NCI-H774 (cell line): Measurements from ENCODE around the gene PLAAT5.
"Not testable (repeated sequence)": the region's sequence is repeated elsewhere in the genome, so short reads cannot be mapped to it uniquely, and the experiment has no call there.

Experiments used
- DNase-seq: peaks from one replicate; lab custom pipeline; 2025; lab: John Stamatoyannopoulos, UW

Gene PLAAT5

DNA sequence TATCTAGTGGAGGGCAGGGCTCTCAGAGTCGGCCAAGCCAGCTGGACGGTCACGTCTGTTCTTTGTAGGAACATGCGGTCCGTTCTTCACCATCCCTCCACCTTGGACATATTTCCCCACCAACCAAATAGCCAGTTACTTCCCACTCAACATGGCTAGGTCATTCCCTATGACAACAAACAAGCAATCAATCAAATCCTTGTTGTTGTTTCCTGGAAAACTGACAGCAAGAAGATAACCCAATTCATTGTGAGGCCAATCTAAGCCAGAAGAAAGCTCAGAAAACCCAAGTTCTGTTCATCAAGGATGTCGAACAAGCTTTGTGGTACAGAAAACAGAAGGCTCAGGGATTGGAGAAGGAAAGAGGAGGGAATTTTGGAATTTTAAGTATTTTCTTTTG is 10.9 kb downstream of the PLAAT5 start:
- DNase-seq, result no peak

DNA sequence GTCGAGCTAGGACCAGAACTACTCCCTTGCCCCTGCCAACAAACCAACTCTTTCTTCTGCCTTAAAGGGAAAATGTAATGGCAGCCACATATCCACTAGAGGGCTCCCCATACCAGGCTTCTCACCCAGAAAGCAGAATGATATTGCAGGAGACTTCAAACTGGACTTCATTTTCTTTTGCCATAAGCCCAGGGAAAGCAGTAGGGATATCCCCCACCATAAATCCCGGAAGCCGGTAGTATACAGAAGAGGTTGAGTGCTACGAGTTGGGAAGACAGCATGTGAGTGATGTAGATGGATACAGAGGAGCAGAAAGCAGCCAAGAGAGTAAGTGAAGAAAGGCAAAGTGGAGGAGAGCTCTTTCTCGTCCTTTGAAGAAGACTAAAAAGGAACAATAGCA is 12.1 kb downstream of the PLAAT5 start:
- peak; percentile 70 for DNase-seq

DNA sequence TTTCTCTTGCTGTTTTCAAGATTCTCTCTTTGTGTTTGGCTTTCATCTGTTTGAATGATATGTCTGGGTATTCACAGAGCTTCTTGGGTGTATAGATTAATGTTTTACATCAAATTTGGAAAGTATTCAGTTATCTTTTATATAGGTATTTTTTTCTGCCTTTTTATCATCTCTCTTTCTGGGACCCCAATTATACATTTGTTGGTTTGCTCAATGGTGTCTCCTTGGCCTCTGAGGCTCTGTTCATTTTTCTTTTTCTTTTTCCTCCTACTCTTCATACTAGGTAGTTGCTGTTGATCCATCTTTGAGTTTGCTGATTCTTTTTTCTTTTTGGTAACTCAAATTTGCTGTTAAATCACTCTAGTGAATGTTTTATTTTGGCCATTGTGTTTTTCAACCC is 14.3 kb downstream of the PLAAT5 start:
- no peak for DNase-seq

DNA sequence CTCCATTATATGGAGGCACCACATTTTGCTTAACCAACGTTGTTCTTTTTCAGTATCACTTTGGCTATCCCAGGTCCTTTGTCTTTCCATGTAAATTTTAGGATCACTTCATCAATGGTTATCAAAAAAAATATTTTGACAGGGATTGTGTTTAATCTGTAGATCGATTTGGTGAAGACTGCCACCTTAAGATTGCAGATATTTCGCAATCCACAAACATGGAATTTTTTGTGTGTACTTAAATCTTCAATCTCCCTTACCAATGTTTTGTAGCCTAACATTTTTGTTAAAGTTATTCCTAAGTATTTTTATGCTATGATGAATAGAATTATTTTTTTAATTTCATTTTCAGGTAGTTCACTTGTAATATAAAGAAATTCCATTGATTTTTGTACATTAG is 18.6 kb downstream of the PLAAT5 start:
- no peak for DNase-seq

DNA sequence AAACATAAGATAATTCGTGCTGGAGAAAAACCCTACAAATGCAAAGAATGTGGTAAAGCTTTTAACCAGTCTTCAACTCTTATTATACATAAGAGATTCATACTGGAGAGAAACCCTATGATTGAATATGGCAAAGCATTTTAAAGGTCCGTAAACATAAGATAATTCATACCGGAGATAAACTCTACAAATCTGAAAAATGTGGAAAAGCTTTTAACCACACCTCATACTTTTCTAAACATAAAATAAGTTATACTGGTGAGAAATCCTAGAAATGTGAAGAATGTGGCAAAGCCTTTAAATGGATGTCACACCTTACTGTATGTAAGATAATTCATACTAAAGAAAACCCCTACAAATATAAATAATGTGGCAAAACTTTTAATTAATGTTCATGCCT is 20.7 kb downstream of the PLAAT5 start:
- no peak for DNase-seq

DNA sequence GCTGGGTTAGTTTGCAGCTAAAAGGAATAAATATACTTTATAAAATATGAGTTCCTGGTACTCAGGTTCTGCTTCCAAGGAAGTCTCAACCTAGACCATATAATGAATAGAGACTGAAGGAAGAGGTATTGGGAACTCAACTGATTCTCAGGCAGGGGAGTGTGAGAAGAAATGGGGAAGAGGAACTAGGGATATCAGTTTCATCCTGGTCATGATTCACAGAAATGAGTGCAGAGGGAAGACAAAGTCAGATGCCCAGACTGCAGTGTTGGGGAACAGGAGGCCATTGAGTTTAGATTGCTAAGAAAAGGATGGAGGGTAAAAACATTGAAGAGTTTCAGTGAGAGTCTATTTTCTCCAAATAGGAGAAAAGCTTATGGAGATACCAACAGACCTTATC is 28.8 kb downstream of the PLAAT5 start:
- DNase-seq, result no peak

DNA sequence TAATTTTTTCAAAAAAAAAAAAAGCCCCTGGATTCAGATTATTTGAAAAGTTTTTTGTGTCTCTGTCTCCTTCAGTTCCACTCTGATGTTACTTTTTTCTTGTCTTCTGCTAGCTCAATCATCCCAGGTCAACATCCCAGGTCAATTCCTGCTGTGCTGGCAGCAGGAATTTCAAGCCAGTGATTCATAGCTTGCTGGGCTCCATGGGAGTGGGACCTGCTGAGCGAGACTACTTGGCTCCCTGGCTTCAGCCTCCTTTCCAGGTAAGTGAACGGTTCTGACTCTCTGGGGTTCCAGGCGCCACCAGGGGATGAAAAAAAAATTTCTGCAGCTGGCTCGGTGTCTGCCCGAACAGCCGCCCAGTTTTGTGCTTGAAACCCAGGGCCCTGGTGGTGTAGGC is 31.4 kb downstream of the PLAAT5 start:
- no peak for DNase-seq

DNA sequence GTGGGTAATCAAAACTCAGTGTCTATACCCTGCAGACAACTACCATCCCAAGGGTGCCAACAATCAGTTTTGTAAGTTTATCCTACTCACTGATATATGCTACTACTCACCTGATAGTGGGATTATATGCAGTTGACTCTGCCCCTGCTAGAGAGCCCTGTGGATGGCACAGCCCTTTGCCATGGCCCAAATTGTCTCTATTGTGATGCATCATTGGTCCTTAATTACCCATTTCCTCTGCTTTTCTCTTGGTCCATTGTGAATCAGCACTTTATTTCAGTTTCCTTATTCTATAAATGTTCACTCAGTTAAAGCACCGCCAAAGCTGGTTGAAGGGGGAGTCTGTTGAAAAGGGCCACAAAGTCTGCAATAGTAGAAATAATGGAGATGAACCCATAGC is 42.3 kb downstream of the PLAAT5 start:
- no peak for DNase-seq

DNA sequence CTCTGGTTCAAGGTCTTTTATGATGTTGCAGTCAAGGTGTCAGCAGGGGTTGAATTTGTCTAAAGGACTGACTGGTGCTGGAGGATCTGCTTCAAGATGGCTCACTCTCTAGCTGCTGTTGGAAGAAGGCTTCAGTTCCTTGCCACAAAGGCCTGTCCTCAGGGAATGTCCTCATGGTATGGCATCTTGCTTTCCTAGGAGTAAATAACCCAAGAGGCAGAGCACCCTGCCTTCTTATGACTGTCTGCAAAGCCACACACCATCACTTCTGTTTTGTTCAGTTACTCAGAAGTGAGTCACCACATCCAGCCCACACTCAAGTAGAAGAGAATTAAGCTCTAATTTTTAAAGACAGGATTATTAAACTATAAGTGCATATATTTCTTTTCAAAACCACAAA is 45.2 kb downstream of the PLAAT5 start:
- DNase-seq, result no peak

DNA sequence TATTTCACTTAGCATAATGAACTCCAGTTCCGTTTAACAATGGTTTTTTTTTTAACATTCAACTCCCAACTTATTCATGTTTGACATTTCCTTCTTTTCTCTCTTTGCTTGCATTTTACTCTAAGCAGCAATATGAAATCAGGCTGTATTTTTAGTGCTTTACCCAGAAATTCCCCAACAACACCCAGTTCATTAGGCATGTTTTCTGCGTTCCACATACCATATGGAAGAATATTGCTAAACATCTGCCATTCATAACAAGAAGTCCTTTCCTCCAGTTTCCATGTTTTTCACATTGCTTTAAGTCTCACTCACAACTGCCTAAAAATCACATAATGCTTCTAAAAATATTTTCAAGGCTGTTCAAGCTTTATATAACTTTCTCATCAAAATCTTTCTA is 45.8 kb downstream of the PLAAT5 start:
- DNase-seq, result no peak

DNA sequence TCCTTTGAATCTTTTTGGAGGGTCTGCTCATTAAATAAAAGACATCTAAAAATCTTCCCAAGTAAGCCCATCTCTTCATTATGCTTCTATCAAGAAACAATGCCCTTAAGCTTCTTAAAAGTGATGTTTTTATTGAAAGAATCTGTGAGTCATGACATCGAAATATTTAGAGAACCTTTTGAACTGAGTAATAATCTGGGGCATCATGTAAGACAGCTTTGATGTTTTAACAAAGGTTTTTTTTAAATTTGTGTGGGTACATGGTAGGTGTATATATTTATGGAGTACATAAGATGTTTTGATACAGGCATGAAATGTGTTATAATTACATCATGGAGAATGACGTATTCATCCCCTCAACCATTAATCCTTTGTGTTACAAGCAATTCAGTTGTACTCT is 46.8 kb downstream of the PLAAT5 start:
- DNase-seq, result no peak

DNA sequence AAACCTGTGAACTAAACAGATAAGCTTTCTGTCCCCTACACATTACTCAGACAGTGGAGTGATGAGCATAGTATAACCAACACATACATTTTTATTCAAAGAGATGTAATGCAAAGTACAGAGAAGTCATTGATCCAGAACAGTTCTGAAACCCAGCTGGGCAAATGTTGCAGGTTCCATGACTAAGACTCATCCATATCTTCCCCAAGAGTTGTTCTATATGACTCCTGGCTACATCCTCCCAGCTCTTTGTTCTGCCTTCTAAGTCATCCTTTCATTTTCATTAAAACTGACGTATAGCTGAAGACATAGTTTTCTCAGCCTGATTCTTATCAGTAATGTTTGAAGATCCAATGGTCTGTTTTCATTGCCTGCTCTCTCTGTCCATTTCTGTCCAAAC is 47.3 kb downstream of the PLAAT5 start:
- no peak for DNase-seq

DNA sequence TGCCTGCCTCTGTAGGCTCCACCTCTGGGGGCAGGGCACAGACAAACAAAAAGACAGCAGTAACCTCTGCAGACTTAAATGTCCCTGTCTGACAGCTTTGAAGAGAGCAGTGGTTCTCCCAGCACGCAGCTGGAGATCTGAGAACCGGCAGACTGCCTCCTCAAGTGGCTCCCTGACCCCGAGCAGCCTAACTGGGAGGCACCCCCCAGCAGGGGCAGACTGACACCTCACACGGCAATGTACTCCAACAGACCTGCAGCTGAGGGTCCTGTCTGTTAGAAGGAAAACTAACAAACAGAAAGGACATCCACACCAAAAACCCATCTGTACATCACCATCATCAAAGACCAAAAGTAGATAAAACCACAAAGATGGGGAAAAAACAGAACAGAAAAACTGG is 55.1 kb downstream of the PLAAT5 start:
- not testable (repeated sequence) for DNase-seq

DNA sequence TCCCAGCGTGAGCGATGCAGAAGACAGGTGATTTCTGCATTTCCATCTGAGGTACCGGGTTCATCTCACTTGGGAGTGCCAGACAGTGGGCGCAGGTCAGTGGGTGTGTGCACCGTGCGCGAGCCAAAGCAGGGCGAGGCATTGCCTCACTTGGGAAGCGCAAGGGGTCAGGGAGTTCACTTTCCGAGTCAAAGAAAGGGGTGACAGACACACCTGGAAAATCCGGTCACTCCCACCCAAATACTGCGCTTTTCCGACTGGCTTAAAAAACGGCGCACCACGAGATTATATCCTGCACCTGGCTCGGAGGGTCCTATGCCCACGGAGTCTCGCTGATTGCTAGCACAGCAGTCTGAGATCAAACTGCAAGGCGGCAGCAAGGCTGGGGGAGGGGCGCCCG is 55.6 kb downstream of the PLAAT5 start:
- not testable (repeated sequence) for DNase-seq

DNA sequence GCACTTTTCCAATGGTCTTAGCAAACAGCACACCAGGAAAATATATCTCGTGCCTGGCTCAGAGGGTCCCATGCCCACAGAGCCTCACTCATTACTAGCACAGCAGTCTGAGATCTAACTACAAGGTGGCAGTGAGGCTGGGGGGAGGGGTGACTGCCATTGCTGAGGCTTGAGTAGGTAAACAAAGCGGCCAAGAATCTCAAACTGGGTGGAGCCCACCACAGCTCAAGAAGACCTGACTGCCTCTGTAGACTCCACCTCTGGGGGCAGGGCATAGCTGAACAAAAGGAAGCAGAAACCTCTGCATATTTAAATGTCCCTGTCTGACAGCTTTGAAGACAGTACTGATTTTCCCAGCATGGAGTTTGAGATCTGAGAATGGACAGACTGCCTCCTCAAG is 60.2 kb downstream of the PLAAT5 start:
- not testable (repeated sequence) for DNase-seq

DNA sequence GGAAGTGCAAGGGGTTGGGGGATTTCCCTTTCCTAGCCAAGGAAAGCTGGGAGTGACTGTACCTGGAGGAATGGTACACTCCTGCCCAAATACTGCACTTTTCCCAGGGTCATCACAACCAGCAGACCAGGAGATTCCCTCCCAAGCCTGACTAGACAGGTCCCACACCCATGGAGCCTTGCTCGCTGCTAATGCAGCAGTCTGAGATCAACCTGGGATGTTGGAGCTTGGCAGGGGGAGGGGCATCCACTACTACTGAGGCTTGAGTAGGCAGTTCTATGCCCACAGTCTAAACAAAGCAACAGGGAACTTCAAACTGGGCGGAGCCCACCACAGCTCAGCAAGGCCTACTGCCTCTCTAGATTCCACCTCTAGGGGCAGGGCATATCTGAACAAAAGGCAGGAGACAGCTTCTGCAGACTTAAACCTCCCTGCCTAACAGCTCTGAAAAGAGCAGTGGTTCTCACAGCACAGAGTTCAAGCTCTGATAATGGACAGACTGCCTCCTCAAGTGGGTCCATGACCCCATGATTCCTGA is 62.9 kb downstream of the PLAAT5 start:
- no peak for DNase-seq

DNA sequence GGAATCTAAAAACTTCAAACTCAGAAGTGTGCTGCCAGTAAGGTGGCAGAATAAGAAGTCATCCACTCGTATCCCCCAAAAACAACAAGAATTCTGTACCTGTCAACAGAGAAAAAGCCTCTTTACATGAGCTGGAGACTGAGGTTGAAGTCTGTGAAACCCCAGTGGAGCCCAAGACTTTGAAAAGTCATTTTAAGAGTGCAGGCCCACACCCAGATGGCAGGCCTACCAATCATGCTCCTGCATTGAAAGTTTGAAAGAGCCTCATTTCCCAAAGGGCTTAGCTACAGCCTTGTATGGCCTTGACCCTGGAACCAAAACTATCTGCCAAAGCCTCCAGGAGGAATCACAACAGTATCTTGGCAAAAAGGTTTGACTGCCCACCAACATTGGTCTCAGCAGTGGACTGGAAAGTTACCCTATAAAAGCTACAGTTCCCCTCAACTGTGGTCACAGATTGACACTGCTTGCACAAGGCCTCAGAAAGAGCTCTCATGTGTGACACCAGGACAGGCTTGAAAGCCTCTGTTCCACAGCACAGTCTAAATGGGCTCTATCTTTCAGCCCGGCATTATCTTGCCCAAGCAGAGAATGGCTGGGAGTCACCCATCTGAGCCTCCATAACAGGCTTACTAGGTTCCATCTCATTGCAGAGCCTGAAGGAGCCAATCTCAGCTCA is 73.7 kb downstream of the PLAAT5 start:
- DNase-seq, result no peak
